DND-41 (cell line): ENCODE data around the gene KDM6A.

Source experiments
- ATAC-seq: fragments of 200-7000 bp; cut with Tn5 transposase; 3 replicates; pipeline ENCODE4 v1.9.1; 2021; ENCODE audit warnings: low read depth; ENCODE audit not compliant: insufficient read depth
- DNase-seq: peaks from one replicate; pipeline ENCODE4 v3.0.0-alpha.2; 2020
- H2AFZ ChIP-seq: 2 replicates; pipeline ENCODE4 v1.6.0; 2012; ENCODE audit warnings: low read depth, low read length
- H3K27ac ChIP-seq: 2 replicates; pipeline ENCODE4 v1.5.1; 2012; ENCODE audit warnings: low read length, inconsistent platforms
- H3K27me3 ChIP-seq: fragments of 200-600 bp; sonication (generic); 2 replicates; pipeline ENCODE4 v1.6.0; 2012; ENCODE audit warnings: low read length, mild to moderate bottlenecking, inconsistent platforms; ENCODE audit not compliant: insufficient read depth, poor library complexity
- H3K36me3 ChIP-seq: 2 replicates; pipeline ENCODE4 v1.5.1; 2012; ENCODE audit warnings: low read length, inconsistent platforms; ENCODE audit not compliant: insufficient read depth
- H3K4me1 ChIP-seq: 2 replicates; pipeline ENCODE4 v1.5.1; 2012; ENCODE audit warnings: mild to moderate bottlenecking, low read length; ENCODE audit not compliant: insufficient read depth
- H3K4me2 ChIP-seq: 2 replicates; pipeline ENCODE4 v1.6.0; 2012; ENCODE audit warnings: mild to moderate bottlenecking, moderate library complexity, low read length, inconsistent platforms; ENCODE audit not compliant: insufficient read depth
- H3K4me3 ChIP-seq, 2 experiments: fragments of 200-600 bp in 1 of 2; shearing (Covaris generic) in 1 of 2; 2 replicates each; pipeline ENCODE4 v1.5.1; 2012 to 2016; ENCODE audit warnings: inconsistent platforms in 2 of 2, low read length in 2 of 2, mild to moderate bottlenecking in 2 of 2, low read depth in 1 of 2, moderate library complexity in 1 of 2
- H3K79me2 ChIP-seq: 2 replicates; pipeline ENCODE4 v1.6.0; 2012; ENCODE audit warnings: low read length, inconsistent platforms; ENCODE audit not compliant: insufficient read depth
- H3K9ac ChIP-seq: 2 replicates; pipeline ENCODE4 v1.6.0; 2012; ENCODE audit warnings: low read depth, mild to moderate bottlenecking, inconsistent platforms, low read length, moderate library complexity
- H3K9me3 ChIP-seq: 2 replicates; pipeline ENCODE4 v1.5.1; 2012; ENCODE audit warnings: low read length, moderate library complexity, mild to moderate bottlenecking, inconsistent platforms; ENCODE audit not compliant: insufficient read depth, severe bottlenecking
- H4K20me1 ChIP-seq: 2 replicates; pipeline ENCODE4 v1.6.0; 2012; ENCODE audit warnings: low read length; ENCODE audit not compliant: insufficient read depth
- EZH2 ChIP-seq: IDR thresholded peaks from 3 replicates; pipeline ENCODE4 v1.6.1; 2012; ENCODE audit warnings: borderline replicate concordance, low read depth, mild to moderate bottlenecking, moderate library complexity, low read length, inconsistent platforms; ENCODE audit not compliant: severe bottlenecking
- TF ChIP-seq, protein P1 (sequence below): IDR thresholded peaks from 2 replicates; pipeline ENCODE4 v1.5.1; 2012; ENCODE audit warnings: borderline replicate concordance, low read length, moderate library complexity, mild to moderate bottlenecking; ENCODE audit not compliant: poor library complexity, severe bottlenecking; ENCODE audit errors: extremely low read depth

Gene KDM6A

DNA sequence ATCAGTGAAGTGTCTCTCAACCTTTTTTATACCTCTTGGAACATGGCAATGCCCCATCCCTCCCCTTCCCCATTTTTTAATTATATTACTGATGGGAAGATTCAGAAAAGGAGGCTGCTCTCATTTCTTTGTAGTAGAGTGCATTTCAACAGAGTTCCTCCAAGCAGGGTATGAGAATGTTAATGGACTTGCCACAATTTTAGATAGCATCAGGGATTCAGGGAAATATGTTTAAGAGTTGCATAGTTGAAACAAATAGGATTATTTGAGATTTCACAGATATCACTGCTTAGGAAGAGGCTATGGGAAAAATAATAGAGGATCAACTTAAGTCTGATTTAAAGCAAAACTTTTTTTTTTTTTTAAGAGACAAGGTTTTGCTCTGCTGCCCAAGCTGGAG is 281.5 kb downstream of the KDM6A start:
- Histone ChIP-seq H3K9ac (no peak overlapping the region), H3K4me1 (no peaks in the 10 kb centered on the region), H3K4me2 (no peak overlapping the region), H4K20me1 (no peaks in the 10 kb centered on the region), H2AFZ (no peak overlapping the region), H3K4me3 (no peak overlapping the region), H3K27me3 (no peaks in the 10 kb centered on the region), H3K27ac (no peak overlapping the region), H3K79me2 (no peaks in the 10 kb centered on the region), H3K36me3 (no peaks in the 10 kb centered on the region), H3K9me3 (no peaks in the 10 kb centered on the region)
- TF ChIP-seq, protein P1, sequence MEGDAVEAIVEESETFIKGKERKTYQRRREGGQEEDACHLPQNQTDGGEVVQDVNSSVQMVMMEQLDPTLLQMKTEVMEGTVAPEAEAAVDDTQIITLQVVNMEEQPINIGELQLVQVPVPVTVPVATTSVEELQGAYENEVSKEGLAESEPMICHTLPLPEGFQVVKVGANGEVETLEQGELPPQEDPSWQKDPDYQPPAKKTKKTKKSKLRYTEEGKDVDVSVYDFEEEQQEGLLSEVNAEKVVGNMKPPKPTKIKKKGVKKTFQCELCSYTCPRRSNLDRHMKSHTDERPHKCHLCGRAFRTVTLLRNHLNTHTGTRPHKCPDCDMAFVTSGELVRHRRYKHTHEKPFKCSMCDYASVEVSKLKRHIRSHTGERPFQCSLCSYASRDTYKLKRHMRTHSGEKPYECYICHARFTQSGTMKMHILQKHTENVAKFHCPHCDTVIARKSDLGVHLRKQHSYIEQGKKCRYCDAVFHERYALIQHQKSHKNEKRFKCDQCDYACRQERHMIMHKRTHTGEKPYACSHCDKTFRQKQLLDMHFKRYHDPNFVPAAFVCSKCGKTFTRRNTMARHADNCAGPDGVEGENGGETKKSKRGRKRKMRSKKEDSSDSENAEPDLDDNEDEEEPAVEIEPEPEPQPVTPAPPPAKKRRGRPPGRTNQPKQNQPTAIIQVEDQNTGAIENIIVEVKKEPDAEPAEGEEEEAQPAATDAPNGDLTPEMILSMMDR = no peak
- TF ChIP-seq EZH2 = no peak
- DNase-seq (no peak), ATAC-seq (no peak)

DNA sequence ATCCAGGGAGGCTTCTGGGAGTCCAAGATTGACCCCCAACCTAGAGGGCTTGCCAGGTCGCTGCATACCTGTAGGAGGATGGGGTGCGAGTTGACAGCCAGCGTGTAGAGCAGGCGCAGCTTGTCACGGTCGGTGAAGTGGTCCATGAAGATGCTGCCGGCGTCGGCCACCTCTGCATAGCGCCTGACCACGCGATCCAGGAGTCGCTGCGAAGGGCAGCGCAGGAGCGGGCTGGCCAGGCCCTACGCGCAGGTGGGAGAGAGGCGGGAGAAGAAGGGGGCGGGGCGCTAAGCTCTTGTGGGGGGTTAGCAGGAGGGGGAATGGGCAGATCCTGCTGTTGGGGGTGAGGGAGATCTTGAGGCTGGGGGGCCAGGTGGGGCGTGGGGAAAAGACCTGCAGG is 284.7 kb downstream of the KDM6A start:
- H3K4me1 ChIP-seq = no peaks in the 10 kb centered on the region
- no peaks in the 10 kb centered on the region for H3K27me3 ChIP-seq
- no peak overlapping the region for H3K27ac ChIP-seq
- no peaks in the 10 kb centered on the region for H3K9me3 ChIP-seq
- no peak overlapping the region for H3K4me2 ChIP-seq
- no peak overlapping the region for H3K4me3 ChIP-seq
- H3K9ac ChIP-seq = no peak overlapping the region
- no peak for DNase-seq
- no peak for TF ChIP-seq EZH2
- TF ChIP-seq, protein P1 = no peak
- no peaks in the 10 kb centered on the region for H4K20me1 ChIP-seq
- no peaks in the 10 kb centered on the region for H3K79me2 ChIP-seq
- H2AFZ ChIP-seq = no peak overlapping the region
- ATAC-seq = no peak
- H3K36me3 ChIP-seq = no peaks in the 10 kb centered on the region
